ENCODE results near the gene IL1R2.
A peak's percentile ranks its signal among the peaks of the same experiment; 100 is the strongest.
"Not testable (repeated sequence)": the region's sequence is repeated elsewhere in the genome, so short reads cannot be mapped to it uniquely, and the experiment has no call there.

IL1R2 gene

DNA sequence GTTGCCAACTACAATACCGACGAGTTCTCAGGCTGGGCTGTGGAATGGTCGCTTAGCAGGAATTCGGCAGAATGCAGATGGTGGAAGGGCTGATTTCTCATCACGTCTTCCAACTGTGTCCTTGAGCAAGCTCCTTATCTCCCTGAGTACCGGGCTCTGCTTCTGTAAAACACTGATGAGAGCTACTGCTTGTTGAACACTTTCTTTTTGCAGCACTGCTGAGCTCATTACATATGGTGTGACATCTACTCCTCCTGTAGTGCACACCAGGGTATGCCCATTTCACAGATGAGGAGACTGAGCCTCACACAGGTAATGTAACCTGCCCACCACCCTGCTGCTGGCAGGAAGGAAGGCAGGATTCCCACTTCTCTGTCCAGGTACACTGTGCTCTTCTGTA lies 8.3 kb downstream of the IL1R2 start:
- DNase-seq (ENCODE audit: low spot score): no peak

DNA sequence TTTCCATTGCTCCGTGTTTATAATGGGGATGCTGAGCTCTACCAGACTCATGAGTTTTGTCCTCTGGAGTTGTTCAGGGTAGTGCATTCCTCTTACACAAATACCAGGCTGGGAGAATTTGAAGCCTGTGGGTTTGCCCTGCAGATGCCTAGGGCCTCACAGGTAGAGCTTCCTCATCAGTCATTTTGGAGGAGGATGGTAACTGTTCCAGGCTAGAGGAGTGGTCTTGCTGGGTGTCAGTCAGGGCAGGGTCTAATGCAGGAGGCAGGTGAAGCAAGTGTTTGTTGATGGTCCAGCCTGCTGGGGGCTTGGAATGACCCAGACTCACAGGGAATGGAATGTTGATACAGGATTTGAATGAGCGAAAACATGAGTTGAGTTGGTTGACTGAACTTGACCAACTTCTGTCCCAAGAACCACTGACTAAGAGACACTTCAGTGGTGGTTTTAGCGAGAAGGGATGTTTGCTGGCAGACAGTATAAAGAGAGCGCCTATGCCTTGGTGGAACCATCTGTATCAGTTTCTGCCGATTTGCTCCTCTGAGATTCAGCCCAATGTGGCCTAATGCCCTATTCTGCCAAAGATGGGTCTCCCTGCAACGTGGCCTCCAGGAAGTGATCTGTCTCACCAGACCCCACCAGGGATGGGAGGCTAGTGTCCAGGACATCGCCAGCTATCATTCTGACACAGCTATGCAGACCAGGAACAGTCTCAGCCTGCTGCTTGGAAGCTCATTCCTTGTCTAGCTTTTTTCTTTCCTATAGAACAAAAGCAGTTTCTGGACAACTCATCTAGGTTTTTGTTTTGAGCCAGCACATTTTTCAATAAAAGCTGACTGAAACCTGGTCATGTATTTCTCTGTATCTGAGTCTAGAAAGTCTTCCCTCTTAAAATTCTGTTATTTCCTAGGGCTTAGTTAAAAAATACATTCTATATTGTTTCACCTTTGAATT lies 9.3 kb downstream of the IL1R2 start:
- no peak for DNase-seq (ENCODE audit: low spot score)

DNA sequence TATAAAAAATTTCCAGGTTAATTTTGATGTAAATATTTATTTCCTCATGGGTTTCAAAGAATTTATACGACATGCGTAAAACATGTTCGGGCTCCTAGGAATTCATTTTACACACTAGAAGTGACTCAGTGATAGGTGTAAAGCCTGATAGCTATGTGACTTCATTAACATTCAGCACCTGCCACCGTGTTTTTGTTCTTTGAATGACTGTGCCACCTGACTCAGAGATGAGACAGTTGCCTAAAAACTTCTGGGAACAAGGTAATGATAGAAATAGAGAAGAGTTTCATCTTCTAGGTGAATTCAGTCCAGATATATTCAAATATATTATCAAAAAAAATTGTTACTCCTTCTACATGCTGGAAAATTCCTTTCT lies 10.0 kb downstream of the IL1R2 start:
- no peak for DNase-seq (ENCODE audit: low spot score)

DNA sequence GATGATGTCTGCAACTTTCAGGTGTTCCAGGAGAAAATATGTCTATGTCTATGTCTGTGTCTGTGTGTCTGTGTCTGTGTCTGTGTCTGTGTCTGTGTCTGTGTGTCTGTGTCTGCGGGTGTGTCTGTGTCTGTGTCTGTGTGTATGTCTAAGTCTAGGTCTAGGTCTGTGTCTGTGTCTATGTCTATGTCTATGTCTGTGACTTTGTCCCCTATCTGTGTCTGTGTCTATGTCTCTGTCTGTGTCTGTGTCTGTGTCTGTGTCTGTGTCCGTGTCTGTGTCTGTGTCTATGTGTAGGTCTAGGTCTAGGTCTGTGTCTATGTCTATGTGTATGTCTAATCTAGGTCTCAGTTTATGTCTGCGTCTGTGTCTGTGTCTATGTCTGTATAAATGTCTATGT lies 10.5 kb downstream of the IL1R2 start:
- no peak for DNase-seq (ENCODE audit: low spot score)

DNA sequence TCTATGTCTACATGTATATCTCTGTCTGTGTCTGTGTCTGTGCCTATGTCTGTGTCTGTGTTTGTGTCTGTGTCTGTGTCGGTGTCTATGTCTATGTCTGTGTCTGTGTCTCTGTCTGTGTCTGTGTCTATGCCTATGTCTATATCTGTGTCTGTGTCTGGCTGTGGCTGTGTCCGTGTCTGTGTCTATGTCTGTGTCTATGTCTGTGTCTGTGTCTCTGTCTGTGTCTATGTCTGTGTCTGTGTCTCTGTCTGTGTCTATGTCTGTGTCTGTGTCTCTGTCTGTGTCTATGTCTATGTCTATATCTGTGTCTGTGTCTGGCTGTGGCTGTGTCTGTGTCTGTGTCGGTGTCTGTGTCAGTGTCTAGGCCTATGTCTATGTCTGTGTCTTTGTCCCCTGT lies 11.1 kb downstream of the IL1R2 start:
- DNase-seq (ENCODE audit: low spot score): not testable (repeated sequence)

DNA sequence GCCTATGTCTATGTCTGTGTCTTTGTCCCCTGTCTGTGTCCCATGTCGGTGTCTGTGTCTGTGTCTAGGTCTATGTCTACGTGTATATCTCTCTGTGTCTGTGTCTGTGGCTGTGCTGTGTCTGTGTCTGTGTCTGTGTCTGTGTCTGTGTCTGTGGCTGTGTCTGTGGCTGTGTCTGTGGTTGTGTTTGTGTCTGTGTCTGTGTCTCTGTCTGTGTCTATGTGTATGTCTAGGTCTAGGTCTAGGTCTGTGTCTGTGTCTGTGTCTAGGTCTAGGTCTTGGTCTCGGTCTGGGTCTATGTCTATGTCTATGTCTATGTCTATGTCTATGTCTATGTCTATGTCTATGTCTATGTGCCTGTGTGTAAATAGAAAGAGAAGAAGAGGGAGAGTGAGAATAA lies 11.9 kb downstream of the IL1R2 start:
- DNase-seq (ENCODE audit: low spot score): no peak

DNA sequence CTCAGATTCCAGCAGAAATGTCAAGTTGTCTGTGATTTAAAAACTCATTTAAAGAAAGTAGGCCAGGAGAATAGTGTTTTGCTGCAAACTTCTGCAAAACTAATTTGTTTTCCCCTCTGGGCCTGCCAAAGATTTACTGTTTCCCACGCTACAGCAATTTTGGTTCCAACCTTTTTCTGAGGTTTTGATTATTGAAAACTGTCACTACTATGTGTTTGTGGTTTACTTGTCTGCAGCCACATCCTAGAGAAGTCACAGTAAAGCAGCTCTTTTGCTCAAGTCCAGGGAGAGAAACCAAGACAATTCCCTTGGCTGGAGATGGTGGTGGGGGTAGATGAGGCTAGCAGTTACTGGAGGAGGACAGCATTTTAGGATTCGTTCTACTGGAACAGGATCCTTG lies 12.8 kb downstream of the IL1R2 start:
- DNase-seq (ENCODE audit: low spot score): no peak

DNA sequence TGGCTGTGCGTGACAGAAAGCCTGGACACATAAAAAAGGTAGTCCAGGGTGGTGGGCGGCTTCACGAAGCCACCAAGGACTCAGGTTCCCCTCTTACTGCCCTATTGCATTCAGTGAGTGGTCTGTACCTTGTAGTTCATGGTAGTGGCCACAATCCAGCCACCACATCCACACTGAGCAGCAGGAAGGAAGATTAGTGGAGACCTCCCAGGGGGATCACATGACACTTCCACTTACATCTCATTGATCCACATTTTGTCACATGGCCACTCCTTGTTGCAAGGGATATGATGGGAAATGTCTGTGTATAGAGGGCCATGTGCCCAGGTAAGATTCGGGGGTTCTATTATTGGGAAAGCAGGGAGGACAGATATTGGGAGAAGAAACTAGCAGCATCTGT lies 13.7 kb downstream of the IL1R2 start:
- DNase-seq (ENCODE audit: low spot score): no peak

DNA sequence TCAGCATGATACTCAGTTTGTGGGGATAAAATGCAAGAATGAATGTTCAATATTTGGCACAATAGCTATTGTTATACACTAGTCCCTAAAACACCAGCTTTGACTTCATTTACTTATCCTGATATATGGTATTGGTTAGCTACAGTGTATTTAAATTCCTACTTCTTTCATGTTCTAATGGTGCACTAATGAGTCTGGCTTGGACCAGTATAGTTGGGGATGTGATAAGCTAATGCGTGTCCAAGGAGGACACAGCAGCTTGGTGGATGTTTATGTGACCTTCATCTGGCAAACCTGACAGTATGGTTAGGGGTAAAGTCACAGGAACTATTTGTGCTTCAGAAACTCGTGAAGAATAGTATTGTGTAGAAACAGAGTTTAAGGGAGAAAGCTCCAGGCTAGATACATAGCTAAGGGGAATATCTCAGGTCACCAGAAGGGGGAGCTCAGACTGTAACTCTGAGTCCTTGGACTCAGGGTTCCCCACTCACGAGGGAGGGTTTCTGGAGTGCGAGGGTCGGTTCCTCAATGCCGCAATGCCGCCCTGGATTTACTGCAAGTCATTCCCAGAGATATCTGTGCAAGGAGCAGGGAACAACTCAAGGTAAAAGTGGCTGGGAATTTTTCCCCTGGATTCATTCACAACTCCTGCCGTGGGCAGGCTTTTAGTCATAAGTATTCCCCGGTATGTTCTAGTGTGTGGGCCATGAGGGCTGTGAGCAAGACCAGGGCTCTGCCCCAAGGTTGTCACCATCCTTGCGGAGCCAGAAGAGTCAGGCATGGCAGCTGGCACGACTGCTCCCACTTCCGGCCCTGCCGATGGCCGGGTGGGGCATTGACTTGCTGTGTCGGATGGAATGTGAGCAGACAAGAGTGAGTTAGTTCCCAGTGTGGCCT lies 14.5 kb downstream of the IL1R2 start:
- DNase-seq (ENCODE audit: low spot score): peak; percentile 59

DNA sequence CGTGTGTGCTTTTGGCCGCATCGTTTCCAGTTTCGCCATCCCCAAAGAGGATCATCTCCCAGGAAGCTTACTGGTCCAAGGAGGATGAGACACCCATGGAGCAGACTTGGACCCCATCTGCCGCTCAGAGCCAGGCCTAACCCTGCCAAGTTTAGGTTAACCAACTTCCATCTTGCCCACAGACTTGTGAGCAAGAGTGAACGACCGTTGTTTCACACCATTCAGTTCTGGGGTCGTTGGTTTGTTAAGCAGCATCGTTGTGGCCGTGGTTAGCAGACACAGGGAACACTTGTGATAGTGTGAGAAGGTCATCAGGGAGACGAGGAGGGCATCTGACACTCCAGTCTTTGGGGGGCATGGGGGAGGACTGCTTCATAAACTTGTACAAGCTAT lies 15.1 kb downstream of the IL1R2 start:
- no peak for DNase-seq (ENCODE audit: low spot score)

DNA sequence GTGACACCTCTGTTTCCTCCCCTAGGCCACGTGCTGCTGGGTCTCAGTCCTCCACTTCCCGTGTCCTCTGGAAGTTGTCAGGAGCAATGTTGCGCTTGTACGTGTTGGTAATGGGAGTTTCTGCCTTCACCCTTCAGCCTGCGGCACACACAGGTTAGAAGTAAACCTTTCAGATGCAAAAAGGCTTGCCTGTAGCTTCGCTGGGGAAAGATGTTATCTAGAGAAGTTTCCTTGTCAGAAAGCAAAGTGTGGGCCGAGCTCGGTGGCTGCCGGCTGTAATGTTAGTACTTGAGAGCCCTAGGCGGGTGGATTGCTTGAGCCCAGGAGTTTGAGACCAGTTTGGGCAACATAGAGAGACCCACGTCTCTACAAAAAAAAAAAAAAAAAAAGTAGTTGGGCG lies 16.7 kb downstream of the IL1R2 start:
- no peak for DNase-seq (ENCODE audit: low spot score)

DNA sequence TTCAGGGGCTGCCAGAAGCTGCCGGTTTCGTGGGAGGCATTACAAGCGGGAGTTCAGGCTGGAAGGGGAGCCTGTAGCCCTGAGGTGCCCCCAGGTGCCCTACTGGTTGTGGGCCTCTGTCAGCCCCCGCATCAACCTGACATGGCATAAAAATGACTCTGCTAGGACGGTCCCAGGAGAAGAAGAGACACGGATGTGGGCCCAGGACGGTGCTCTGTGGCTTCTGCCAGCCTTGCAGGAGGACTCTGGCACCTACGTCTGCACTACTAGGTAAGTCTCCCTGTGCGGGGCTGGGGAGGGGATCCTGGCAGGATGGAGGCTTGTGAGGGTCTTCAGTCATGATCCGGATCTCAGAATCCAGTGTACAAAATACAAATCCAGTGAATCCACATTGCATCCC lies 17.8 kb downstream of the IL1R2 start:
- DNase-seq (ENCODE audit: low spot score): no peak

DNA sequence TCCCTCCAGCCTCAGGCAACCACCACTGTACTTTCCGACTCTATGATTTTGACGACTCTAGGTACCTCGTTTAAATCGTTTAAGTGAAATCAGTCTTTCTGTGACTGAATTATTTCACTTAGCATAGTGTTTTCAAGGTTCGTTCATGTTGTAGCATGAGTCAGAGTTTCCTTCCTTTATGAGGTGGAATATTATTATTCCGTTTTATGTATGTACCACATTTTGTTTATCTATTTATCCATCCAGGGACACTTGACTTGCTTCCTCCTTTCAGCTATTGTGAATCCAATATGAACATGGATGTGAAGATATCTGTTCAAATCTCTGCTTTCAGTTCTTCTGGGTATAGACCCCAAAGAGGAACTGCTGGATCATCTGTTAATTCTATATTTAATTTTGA lies 19.1 kb downstream of the IL1R2 start:
- no peak for DNase-seq (ENCODE audit: low spot score)

DNA sequence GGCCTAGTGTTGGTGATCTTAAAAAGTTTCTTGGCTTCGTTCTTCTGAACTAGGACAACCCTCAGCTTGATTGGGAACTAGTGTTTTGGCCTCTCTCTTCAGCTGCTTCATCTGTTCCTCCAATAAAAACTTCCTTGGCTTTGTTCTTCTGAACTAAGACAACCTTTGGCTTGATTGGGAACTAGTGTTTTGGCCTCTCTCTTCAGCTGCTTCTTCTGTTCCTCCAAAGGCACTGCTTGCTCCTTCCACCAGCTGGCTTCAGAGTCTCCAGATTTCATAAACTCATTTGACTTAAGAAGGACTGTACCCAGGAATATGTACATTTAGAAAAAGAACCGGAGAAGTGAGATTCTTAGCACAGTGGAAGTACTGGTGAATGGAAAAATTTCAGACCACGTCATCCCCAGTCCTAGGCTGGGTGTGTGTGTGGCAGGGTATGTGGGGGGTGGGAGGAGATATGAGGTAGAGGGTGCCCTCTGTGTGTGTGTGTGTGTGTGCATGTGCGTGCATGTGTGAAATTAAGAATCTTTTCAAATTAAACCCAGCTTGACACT lies 20.4 kb downstream of the IL1R2 start:
- DNase-seq (ENCODE audit: low spot score): no peak

DNA sequence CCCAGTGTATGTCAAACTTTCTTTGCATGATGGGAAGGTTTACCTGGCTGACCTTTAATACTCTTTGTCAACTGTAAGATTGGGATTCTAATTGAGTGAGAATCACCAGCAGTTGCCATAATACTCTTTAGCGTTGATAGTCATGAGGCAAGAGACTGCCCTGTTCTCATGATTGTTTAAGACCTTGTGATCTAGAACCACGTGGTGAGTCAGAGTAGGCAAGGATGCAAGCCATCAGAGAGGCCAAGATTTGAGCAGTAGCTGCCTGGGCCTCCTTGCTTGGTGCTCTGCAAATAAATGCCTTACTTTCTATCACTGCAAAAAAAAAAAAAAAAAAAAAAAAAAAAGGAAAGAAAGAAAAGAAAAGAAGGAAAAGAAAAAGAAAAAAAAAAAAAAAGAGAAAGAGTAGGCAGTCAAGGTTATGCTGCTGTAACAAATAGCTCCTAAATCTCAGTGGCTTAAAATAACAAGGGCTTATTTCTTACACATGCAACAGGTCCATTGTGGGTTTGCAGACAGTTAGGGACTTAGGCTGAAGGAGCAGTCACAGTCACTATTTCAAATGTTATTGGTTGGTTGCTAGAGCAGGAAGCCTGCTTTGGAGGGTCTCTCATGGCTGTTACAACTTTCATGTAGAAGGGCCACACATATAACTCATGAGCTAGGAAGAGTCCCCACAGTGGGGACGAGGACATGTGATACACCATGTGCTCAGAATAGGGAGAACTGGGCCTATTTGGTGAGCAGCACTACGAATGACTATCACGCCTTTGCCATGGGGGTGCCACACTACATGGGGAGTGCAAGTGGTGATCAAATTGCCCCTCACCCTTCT lies 21.7 kb downstream of the IL1R2 start:
- no peak for DNase-seq (ENCODE audit: low spot score)

DNA sequence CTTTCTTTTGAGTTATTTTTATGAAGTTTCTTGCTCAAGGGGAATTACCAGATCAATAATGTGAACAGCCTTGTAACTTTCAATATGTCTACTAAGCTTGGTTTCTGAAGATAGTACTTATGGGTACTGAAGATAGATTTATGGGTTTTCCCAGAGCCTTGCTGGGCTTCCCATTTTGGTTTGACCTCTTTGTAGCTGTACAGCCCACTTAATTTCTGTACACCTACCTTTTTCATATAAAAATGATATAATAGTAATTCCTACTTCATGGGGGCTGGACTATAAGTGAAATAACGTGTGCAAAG lies 22.2 kb downstream of the IL1R2 start:
- no peak for DNase-seq (ENCODE audit: low spot score)

DNA sequence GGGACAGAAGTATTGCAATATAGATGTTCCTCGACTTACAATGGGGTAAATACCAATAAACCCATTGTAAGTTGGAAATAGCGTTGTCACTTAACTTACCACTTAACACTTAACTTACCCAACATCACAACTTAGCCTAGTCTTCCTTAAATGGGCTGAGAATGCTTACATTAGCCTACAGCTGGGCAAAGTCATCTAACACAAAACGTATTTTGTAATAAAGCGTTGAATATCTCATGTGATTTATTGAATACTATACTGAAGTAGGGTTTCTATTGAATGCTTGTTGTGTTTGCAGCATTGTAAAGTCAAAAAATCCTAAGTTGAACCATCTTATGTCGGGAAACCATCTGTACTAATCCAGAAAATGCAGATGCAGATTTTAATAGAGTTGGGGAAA lies 23.6 kb downstream of the IL1R2 start:
- DNase-seq (ENCODE audit: low spot score): no peak

DNA sequence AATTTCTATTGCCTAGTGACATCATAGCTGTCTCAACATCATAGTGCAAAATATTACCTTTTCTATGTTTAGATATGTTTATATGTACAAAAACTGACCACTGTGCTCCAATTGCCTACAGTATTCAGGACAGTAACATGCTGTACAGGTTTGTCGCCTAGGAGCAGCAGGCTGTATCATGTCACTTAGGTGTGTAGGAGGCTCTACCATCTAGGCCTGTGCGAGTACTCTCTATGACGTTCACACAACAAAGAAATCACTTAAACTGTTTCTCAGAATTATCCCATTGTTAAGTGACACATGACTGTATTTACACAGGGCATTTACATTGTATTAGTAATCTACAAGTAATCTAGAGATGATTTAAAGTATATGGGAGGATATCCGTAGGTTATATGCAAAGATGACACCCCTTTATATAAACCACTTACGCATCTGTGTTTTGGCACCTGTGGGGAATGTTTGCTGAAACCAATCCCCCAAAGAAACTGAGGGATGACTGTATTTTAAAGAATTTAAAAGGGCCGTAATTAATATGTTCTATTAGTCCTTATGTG lies 24.7 kb downstream of the IL1R2 start:
- DNase-seq (ENCODE audit: low spot score): no peak

DNA sequence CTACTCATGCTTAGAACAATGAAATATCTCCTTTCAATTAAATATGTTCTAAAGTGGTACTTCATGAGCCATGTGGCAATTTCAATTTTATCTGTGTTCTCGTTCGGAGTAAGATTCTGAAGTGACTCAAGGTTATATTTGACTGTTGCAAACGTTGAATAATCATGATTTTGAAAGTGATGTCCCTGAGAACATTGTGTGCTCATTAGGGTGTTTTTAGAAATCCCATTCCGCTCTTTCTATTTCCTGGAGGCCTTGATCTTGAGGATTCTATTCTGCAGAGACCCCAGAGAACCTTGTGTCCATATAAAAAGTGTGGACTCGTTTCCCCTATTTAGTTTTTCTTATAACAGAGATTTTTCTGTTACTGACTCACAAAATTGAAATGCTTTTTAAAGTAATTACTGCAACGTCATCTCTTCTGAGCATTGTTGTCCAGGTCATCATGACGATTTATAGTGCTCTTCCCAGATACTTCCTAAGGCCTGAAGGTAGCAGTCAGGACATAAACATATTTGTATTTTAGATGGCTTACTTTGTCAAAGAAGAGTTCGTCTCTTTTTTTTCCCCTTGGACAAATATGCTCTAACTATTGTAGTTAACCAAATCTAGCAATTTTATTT lies 27.2 kb downstream of the IL1R2 start:
- no peak for DNase-seq (ENCODE audit: low spot score)

DNA sequence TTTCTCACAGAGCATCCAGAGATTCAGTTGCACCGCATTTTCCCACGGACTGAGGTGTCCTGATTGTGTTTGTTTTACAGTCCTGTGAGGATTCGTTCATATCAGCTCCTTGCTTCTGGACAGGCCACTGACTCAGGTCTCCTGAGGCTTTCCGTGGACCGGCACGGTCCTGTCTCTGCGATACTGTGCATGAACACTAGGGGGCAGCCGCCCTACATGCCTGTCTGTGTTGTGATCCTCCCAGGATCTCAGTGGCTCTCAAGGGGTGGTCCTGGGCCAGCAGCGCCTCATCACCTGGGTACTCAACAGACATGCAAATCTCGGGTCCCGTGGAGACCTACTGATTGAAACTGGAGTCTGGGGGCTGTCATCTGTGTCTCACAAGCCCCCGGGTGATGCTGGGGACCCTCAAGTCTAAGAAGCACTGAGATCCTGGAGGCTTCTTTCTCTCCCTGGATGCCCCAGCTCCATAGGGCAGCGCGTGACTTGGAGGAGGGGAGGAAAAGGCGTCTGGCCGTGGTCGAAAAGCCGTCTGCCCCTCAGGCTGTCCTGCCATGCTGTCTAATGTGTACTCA lies 28.9 kb downstream of the IL1R2 start:
- peak; percentile 82 for DNase-seq (ENCODE audit: low spot score)

DNA sequence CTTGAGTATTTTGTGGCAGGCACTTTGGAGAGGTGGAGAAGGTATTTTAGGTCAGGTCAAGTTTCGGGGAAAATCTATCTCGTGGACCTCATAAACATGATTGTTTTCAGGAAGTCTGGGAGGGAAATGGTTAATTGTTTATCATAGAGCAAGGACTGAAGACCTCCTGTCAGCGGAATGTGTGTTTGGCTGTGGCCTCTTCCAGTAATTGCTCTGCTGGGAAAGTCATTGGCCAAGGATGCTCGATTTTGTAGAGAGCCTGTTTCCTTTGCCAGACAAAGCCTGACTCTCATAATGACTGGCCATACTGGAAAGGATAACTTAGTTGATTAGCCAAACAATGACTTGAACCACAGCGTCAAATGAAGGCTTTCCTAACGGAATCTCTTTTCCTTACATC lies 30.0 kb downstream of the IL1R2 start:
- DNase-seq (ENCODE audit: low spot score): no peak

Measured in hematopoietic multipotent progenitor cell treated with erythropoietin and hydrocortisone succinate and interleukin-3 and kit ligand, for 15 days (in vitro differentiated cells).